ENCODE results near the gene SSH2.

Gene SSH2

DNA sequence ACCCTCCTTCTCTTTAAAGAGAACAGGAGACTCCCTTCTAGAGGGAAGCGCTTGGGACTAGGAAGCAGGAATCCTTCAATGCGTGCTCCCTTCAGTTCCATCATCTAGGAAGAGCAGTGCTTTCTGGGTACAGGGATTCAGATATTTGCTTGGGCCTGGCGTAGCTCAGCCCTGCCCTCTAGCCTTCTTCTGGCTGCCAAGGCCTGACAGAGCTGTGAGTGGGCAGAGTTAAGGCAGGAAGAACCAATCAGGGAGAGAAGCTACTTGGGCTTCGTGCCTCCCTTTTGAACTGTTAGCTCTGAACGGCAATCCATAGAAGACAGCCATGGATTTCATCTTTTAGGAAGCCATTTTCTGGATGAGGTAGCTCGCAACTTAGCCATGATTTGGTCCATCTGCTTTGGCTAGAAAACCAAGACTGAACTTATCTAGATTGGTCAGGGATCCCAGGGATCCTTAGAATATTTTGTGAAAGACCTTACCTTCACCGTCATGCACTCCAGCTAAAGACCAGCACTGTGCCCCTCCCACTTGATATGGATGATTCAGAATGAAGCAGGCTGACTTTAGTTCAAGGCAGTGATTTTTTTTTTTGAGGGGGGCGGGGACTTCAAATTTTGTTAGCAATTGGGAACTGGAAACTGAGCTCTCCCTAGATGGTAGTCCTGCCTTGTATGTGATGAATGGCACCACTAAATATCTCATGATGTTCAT lies 304.8 kb downstream of the SSH2 start (continued):
- TF ChIP-seq, protein P1, sequence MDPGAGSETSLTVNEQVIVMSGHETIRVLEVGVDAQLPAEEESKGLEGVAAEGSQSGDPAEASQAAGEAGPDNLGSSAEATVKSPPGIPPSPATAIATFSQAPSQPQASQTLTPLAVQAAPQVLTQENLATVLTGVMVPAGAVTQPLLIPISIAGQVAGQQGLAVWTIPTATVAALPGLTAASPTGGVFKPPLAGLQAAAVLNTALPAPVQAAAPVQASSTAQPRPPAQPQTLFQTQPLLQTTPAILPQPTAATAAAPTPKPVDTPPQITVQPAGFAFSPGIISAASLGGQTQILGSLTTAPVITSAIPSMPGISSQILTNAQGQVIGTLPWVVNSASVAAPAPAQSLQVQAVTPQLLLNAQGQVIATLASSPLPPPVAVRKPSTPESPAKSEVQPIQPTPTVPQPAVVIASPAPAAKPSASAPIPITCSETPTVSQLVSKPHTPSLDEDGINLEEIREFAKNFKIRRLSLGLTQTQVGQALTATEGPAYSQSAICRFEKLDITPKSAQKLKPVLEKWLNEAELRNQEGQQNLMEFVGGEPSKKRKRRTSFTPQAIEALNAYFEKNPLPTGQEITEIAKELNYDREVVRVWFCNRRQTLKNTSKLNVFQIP (CRISPR knock-in tag; IDR thresholded peaks at IDR 0.05; ENCODE audit: borderline replicate concordance, low read depth), result no peak

DNA sequence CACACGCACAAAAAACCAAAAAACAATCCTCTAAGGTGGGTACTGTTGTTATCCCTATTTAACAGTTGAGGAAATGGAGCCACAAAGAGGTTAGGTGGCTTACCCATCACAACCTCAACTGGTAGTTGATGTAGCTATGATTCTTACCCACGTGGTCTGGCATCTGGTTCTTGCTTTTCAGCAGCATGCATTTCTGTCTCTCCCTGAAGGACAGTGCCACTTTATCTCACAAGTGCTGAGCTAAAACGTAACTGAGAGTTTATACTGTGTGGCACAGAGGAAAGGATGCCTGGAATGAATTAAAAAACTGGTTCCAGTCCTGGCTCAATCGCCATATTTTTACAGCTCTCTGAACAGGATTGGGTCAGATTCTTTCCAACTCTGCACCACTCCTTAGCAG lies 305.4 kb downstream of the SSH2 start:
- TF ChIP-seq TCF4 (CRISPR knock-in tag; IDR thresholded peaks at IDR 0.05; ENCODE audit: borderline replicate concordance) (peak; percentile 11; the same call in 1 of the 2 replicates), OSR1 (CRISPR knock-in tag; IDR thresholded peaks at IDR 0.05) (no peak)

DNA sequence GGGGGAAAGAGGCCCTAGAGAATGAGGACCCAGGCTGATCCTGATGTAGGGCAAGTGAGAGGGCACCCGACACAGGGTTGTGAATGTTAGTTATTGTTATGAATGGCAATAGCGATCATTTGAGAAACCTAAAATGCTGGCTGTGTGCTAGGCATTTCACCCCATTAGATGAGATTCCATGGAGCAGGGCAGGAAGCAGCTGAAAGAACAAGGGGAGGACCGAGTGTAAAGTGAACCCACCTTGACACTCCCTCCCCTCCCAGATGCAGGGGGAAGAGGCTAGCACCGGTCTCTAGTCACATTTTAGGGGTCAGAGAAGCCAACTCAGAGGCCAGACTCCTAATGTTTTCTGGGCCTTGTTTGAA lies 306.8 kb downstream of the SSH2 start:
- ATAC-seq, result peak; percentile 1; the same call in 2 of the 3 replicates
- TF ChIP-seq ZFP3 (CRISPR knock-in tag; IDR thresholded peaks at IDR 0.05) (no peak), ESRRG (CRISPR knock-in tag; IDR thresholded peaks at IDR 0.05) (no peak)

More for the DNA sequence above, 305.4 kb downstream of the SSH2 start:
- ATAC-seq, result no peak; the same call in 2 of the 3 replicates

DNA sequence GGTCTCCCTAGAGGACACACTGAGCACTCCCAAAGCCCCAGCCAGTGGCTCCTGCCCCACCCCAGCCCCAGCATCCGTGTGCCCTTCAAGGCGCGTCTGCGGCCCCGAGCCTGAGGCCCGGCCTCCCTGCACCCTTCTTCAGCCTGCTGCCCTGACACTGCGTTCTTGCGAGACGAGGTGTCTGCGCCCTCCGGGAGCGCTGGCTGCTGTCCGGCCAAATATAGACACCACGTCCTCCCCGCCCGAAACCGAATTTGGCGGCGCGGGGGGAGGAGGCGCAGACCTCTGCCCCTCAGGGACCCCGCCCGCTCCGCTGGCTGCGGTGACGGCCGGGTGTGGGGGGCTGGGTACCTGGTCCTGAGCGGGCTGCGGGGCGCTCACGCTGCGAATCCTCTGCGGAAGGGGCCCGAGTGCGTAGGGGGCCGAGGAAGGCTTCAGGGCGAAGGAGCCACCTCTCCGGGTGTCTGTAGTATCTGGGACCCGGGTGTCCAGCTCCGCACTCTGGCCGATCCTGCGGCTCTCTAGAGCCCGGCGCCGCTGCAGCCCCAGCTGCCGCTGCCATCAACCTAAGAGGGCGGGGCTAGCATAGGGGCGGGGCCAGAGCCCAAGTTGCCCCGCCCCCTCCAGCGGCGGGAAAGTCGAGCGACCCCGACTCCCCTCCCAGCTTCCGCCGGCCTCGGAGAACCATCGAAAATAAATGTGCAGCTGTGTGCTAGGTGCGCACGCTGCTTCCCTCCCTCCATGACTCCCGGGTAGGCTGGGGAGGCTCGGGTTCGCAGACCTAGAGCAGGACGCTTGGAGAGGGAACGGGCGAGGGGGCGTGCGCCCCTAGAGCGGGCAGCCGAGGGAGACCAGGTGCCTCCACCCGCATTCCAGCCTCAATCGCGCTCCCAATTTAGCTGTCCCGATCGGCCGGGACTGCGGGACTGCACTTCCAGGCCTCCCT lies 307.4 kb downstream of the SSH2 start, which contains the start of gene CORO6:
Gene CORO6 (minus strand): TSS at position 576 of the 946 bp plus-strand sequence. CDS start 1,491 bp downstream, outside the sequence.
- ATAC-seq, result peak; percentile 77
- TF ChIP-seq ZNF70 (CRISPR knock-in tag; IDR thresholded peaks at IDR 0.05) (no peak), RARB (CRISPR knock-in tag; IDR thresholded peaks at IDR 0.05) (no peak)
- TF ChIP-seq, protein P2, sequence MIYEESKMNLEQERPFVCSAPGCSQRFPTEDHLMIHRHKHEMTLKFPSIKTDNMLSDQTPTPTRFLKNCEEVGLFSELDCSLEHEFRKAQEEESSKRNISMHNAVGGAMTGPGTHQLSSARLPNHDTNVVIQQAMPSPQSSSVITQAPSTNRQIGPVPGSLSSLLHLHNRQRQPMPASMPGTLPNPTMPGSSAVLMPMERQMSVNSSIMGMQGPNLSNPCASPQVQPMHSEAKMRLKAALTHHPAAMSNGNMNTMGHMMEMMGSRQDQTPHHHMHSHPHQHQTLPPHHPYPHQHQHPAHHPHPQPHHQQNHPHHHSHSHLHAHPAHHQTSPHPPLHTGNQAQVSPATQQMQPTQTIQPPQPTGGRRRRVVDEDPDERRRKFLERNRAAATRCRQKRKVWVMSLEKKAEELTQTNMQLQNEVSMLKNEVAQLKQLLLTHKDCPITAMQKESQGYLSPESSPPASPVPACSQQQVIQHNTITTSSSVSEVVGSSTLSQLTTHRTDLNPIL (CRISPR knock-in tag; IDR thresholded peaks at IDR 0.05; ENCODE audit: low read depth), result no peak

DNA sequence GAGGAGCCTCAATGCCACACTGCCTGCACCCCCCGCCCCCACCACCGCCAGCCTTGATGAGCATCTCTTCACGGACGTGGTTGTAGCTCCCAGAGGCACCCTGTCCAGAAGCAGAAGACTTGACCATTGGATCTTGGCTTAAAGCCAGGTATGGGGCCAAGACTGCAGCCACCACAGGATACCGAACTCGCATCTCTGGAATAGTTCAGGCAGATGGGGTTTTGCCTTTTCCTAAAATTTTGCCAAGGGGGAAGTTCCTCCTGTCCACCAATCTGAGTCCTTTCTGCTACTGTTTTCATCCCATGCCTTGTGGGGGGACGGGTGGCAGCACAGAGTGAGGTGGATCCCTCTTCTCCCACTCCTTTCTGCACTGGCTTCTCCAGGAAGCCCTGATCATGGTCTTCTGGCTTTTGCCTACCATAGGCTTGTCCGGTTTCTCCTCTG lies 308.3 kb downstream of the SSH2 start:
- TF ChIP-seq GLIS3 (CRISPR knock-in tag; IDR thresholded peaks at IDR 0.05), result no peak
- TF ChIP-seq ZNF565 (CRISPR knock-in tag; conservative IDR thresholded peaks at IDR 0.05; ENCODE audit: low read depth), result no peak
- TF ChIP-seq ZFP30 (CRISPR knock-in tag; IDR thresholded peaks at IDR 0.05), result no peak
- no peak for TF ChIP-seq ZNF8 (CRISPR knock-in tag; IDR thresholded peaks at IDR 0.05)
- TF ChIP-seq CSDC2 (CRISPR knock-in tag; IDR thresholded peaks at IDR 0.05), result no peak
- TF ChIP-seq ZFP3 (CRISPR knock-in tag; IDR thresholded peaks at IDR 0.05), result no peak
- TF ChIP-seq BACH2 (CRISPR knock-in tag; IDR thresholded peaks at IDR 0.05; ENCODE audit: borderline replicate concordance), result no peak
- no peak for TF ChIP-seq ISL1 (CRISPR knock-in tag; IDR thresholded peaks at IDR 0.05)
- TF ChIP-seq ESRRG (CRISPR knock-in tag; IDR thresholded peaks at IDR 0.05), result no peak
- no peak for TF ChIP-seq TCF4 (CRISPR knock-in tag; IDR thresholded peaks at IDR 0.05; ENCODE audit: borderline replicate concordance)
- TF ChIP-seq OSR1 (CRISPR knock-in tag; IDR thresholded peaks at IDR 0.05), result no peak
- TF ChIP-seq ARNTL (CRISPR knock-in tag; IDR thresholded peaks at IDR 0.05; ENCODE audit: borderline replicate concordance, low read depth), result no peak
- TF ChIP-seq PPARA (CRISPR knock-in tag; IDR thresholded peaks at IDR 0.05; ENCODE audit: borderline replicate concordance), result no peak
- no peak for TF ChIP-seq ZC3H10 (CRISPR knock-in tag; IDR thresholded peaks at IDR 0.05)
- TF ChIP-seq, protein P3, sequence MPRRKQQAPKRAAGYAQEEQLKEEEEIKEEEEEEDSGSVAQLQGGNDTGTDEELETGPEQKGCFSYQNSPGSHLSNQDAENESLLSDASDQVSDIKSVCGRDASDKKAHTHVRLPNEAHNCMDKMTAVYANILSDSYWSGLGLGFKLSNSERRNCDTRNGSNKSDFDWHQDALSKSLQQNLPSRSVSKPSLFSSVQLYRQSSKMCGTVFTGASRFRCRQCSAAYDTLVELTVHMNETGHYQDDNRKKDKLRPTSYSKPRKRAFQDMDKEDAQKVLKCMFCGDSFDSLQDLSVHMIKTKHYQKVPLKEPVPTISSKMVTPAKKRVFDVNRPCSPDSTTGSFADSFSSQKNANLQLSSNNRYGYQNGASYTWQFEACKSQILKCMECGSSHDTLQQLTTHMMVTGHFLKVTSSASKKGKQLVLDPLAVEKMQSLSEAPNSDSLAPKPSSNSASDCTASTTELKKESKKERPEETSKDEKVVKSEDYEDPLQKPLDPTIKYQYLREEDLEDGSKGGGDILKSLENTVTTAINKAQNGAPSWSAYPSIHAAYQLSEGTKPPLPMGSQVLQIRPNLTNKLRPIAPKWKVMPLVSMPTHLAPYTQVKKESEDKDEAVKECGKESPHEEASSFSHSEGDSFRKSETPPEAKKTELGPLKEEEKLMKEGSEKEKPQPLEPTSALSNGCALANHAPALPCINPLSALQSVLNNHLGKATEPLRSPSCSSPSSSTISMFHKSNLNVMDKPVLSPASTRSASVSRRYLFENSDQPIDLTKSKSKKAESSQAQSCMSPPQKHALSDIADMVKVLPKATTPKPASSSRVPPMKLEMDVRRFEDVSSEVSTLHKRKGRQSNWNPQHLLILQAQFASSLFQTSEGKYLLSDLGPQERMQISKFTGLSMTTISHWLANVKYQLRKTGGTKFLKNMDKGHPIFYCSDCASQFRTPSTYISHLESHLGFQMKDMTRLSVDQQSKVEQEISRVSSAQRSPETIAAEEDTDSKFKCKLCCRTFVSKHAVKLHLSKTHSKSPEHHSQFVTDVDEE (CRISPR knock-in tag; IDR thresholded peaks at IDR 0.05), result no peak
- no peak for TF ChIP-seq SNAI2 (CRISPR knock-in tag; IDR thresholded peaks at IDR 0.05)
- peak; percentile 16; the same call in 2 of the 3 replicates for ATAC-seq
